Activated CD8-positive, alpha-beta memory T cell treated with anti-CD3 and anti-CD28 coated beads, Interleukin-2, amount 50 U/mL, for 1 hour (primary cell): ENCODE data around the gene NATD1.

ENCODE experiments used
- DNase-seq: peaks from one replicate; pipeline ENCODE4 v3.0.0-alpha.2; 2020; ENCODE audit errors: extremely low read depth

The NATD1 gene

DNA sequence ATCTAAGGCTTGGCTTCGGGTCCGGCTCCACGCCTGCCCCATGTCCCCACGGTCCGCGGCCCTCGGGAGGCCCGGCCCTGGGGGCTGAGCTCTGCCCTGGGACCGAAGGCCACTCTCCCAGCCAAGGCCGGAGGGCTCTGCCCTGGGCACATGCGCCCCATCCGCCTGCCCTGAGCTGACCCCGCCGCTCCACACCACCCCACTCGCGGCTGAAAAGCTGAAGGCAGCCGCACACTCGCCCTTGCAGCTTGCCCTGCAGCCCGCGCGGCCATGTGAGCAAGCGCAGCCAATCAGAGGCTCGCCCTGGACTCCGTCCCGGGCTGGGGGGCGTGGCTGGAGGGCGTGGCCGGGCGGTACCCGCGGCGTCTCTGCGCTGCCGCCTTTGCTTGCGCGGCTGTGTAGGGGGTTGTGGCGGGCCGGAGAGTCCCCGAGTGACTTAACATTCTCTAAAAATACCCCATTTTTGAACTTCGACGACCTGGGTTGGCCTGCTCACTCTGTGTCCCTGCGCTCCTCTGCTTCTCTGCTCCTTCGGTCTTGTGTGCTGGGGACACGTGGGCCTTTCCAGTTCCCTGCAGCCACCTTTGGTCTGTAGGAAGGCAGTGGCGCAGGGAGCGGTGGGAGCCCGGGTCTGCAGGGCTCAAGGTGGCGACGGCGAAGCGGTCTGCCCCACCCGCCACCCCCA is 22.5 kb upstream of the NATD1 start:
- peak; percentile 78 for DNase-seq

DNA sequence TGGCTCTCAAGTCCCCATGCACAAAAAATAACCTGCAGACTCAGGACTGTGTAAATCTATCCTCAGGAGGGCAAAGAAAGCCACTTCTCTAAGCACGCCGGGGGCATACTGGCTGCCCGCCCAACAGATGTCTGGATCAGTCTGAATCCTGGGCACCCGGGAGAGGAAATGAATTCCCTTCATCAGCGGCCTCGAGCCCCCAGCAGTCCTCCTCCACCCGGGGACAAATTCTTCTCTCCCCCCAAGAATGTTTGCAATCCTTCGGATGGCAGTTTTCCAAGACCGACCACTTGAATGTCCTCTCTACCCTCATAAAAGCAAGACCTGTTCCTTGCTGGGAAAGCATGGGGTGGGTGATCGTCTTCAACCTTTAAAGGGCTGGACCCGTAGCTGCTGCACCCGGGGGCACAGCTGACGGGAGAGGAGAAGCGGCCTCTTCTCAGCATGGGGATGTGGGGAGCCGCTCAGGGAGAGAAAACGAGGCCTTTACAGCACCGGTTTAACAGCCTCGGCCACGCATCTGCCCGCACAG is 21.9 kb upstream of the NATD1 start:
- DNase-seq: no peak

DNA sequence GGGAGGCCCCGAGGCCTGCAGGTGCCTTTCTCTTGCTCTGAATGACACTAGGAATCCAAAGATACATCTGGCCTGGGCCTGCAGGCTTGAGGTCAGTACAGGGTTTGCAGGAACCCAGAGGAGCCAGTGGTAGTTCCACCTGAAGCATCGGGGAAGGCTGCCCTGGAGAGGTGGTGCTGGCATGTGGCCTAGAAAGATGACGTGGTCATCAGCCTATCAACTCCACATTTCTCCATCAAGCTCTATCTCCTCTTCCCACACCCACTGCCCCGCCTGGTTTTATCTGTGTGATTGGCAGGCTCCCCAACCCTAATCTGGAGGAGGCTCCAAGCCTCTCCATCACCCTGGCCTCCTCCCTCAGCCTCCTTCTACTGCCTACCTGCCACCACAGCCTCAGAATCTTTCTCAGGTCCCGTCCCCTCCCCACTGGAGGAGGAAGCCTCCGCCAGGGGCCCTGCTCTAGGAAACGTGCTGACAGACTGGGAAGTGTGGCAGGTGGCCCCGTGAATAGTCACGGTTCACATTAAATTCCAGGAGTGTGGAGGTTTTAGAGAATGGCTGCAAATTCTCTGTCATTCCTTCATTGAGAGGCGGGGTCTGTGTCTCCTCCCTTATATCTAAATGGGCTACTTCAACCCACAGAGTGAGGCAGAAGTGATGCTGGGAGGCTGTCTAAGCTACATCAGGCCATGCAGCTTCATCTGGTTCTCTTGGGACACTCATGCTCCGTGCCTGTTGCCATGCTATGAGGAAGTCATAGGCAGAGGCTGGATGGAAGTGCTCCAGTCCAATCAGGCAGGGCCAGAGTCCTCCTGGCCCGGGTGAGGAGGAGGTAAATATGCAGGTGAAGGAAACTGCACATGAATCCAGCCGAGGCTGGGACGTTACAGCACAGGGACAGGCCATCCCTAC is 19.9 kb upstream of the NATD1 start:
- no peak for DNase-seq

DNA sequence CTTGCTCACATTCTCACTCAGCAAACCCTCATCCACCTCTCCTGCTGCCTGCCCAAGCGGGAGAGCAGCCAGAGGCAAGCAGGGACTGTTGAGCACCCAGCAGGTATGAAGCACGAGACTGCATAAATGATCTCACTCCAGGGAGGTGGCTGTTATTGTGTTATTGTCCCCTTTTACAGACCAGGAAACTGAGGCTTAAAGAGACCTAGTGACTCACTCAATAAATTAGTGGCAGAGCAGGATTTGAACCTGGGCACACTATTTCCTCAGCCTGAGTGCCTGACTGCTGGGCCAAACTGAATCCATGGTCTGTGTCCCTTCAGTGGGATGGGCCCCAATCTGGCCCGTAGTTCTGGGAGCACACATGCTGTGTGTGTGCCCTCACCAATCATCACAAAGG is 19.0 kb upstream of the NATD1 start:
- DNase-seq: no peak

DNA sequence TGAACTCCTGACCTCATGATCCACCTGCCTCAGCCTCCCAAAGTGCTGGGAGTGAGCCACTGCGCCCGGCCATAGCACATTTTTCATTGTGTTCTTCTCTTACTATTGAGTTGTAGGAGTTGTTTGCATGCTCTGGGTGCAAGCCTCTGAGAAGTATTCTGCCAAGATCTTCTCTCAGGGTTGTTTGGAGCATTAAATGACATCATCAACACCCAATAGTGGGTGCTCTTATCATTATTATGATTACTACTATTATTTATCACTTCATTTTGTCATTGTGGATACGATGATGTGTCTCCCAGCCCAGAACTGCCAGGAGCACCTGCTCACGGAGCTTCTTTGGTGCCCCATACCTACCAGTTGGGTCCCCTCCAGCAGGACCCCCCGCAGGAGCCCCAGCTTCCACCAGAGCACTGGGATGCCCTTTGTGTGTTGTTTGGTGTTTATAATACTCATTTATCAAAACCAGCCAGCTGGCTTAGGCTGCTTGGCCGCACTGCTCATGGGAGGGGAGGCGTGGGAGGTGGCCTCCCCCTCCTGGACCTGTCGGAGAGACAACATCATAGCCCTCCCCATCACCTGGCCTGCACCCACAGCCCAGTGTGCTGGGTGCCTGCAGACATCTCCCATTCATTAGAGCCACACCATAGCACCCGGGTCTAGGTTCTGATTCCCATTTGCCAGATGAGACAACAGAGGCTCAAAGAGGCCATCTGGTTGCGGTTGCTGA is 18.4 kb upstream of the NATD1 start:
- no peak for DNase-seq

DNA sequence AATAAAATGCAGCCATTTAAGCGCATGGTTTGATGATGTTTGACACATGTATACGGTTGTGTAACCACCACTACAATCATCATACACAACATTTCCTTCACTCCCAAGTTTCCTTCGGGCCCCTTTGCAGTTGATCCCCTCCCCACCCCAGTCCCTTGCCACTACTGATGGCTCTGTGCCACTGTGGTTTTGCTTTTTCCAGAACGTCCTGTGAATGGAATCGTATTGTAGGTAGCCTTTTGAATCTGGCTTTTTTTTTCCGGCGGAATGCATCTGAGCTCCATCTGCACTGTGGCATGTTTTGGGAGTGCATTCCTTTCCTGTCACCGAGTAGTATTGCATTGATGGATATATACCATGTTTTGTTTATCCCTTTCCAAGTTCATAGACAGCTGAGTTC is 16.2 kb upstream of the NATD1 start:
- DNase-seq: no peak

DNA sequence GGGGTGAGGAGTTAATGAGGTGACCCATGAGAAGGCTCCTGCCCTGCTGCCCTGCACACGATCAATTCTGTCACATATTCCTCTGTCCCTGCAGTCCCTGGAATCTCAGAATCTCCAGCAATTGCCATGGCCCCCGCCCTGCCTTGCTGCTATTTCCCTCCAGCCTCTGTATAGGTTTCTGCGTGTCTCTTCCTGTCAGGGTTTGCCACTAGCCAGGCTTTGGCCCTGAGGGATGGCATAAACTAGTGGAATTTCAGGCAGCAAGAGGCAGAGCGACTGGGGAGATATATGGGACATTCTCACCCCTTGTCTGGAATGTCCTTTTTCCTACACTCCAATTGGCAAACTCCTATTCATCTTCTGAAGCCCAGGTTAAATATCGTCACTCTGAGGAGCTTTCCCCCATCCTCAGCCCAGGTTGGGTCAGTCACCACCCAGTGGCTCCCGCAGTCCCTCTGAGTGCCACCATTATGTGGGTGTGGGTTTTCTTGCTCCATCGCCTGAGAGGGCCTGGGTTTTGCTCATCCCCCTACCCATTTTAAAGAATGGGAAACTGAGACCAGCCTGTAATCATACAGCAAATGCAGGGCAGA is 15.5 kb upstream of the NATD1 start:
- DNase-seq: no peak

DNA sequence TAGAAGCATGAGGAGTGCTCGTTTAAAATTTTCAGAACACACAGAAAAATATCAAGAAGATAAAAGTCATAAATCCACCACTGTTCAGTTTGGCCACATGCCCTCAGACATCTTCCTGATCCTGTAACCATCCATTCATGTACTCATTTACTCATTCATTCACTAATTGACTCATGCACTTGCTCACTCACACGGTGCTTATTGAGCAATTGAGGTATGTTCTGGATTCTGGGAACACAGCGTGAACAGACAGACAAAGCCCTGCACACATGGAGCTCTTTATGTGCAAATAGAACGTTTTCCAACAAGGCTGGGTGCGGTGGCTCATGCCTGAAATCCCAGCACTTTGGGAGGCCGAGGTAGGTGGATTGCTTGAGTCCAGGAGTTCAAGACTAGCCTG is 10.2 kb upstream of the NATD1 start:
- DNase-seq: no peak

DNA sequence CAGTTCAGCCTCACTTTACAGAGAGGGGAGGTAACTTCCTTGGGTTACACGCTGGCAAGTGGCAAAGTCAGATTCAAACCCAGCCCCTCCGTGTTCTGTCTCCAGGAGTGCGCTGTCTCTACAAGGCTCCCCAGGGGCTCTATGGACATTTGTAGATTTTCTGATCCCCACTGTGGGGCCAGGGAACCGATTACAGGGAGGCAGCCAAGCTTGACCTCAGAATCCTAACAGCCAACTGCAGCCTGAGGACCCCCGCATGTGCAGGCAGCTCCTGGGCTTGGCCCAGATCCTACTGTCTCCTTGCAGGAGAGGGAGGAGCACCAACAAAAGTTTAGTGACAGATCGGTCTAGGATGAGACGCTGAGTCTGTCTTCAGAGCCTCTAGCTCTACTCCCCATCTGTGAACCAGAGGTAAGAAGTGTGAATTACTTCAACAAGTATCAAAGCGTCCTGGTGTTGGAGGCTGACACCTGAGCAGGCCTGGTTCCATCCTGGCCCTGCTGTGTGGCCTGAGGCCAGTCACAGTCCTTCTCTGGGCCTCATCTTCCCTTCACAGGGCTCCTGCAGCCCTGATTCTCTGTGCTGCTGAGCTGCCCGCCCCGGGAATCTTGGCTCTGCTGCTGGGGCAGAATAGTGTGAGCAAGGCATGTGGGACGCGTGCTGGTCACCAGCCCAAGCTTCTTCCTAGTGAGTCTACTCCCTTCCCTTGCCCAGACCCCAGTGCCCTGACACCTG is 9.2 kb upstream of the NATD1 start:
- no peak for DNase-seq

DNA sequence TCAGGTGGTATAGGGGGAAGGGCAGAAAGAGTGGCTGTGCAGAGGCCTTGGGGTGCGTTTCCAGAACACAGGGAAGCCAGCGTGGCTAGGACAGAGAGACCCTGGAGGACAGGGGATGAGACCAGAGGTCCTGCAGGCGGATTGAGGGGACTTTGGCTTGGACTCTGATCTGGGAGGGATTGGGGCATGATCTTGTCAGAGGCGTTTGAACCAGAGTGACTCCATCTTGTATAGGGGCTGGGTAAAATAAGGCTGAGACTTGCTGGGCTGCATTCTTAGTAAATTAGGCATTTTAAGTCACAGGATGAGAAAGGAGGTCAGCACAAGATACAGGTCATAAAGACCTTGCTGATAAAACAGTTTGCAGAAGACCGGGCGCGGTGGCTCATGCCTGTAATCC is 5.4 kb upstream of the NATD1 start:
- DNase-seq: no peak

DNA sequence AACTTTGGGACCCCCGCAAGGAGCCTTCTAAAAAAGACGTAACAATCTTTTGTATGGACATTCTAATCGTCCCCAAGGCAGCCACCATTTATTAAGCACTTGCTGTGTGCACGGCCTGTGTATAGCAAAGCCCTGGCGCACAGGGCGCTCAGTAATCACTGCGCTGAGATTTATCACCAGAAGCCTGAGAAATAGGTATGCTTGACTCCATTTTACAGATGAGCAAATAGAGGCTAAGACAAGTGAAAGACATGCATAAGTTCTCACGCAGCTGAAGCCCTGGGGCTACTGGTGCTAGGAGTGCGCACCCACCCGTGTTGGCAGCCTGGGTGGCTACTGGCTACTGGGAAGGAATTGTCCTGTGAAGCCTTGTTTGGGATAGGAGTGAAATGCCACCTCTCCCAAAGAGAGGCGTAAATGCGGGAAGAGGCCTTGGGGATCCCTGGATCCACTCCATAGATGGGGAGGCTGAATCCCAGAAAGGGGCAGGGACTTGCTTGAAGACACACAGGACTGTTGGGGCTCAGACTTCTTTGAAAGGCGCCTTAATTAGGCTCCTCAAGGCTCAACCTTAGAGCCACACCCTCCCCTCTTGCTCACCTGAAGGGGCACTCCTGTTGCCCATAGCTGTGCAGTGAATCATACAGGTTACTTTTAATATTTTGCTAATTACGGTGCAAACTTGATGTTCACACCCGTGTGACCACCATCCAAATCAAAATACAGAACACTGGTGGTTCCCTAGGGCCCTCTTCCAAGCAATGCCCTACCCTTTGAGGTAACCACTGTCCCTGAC is 634 bp upstream of the NATD1 start:
- DNase-seq: no peak

DNA sequence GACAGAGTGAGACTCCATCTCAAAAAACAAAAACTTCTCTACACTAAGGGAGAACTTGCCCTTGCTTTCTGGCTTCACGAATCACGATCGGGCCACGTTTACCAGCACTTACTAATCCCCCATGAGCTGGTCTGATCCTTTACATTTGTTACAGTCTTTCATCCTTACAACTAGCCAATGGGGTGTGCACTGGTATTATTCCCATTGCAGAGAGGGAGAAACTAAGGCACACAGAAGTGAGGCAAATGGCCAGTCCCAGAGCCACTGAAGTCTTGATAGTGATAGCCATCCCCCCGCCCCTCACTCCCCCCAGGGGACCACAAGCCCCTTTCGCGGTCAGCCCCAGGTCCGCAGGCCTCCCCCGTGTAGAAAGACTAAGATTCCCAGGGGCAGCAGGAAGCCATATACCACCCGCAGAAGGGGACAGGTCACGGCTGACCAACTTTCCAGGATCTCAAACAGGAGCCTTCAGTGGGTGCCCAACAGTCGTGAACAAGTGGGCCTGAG is 868 bp downstream of the NATD1 start:
- no peak for DNase-seq

DNA sequence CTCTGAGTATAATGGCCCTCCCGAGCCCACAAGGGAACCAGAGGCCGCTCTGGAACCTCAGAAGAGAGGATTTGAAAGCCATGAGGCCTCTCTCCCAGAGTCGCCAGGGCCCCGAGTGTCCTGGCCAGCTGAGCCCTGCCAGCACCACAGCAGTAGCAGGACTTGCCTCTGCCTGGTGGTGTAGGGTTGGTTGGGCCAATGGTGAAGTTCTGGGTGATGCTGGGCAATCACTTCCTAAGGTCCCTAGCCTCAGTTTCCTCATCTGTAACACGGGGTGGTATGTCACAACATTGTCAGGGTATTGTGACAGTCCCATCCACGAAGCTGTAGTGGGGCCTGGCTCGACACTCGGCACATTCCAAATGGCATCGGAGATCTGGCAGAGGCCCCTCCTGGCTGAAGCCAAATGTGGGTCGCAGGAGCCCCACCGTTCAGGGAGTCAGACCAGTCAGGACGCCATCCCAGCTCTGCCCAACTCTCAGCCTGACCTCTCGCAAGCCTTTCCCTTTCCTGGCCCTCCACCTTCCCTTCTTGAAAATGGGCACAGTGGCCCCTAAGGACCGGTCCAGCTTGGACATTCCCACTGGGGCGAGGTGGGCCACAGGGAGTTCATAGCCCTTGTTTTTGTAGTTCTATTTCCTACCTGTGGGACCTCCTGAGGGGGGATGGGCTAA is 1.7 kb downstream of the NATD1 start:
- no peak for DNase-seq

DNA sequence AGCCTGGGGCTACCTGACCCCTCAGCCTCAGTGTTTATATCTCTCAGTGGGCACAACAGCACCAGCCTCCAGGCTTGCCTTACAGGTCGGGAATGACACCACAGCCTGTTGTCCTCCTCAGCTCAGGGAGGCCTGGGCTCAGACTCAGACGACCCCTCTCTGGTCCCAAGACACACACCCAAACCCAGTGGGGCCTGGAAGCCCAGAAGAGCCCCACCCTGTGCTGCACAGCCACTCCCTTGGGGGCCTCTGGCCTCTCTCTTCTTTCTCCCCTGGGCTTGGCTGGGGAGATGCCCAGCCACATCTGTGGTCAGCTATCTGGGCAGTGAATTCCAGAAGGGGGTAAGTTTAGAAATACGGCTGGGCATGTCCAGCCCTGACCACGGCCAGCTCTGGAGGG is 2.4 kb downstream of the NATD1 start:
- DNase-seq: no peak

DNA sequence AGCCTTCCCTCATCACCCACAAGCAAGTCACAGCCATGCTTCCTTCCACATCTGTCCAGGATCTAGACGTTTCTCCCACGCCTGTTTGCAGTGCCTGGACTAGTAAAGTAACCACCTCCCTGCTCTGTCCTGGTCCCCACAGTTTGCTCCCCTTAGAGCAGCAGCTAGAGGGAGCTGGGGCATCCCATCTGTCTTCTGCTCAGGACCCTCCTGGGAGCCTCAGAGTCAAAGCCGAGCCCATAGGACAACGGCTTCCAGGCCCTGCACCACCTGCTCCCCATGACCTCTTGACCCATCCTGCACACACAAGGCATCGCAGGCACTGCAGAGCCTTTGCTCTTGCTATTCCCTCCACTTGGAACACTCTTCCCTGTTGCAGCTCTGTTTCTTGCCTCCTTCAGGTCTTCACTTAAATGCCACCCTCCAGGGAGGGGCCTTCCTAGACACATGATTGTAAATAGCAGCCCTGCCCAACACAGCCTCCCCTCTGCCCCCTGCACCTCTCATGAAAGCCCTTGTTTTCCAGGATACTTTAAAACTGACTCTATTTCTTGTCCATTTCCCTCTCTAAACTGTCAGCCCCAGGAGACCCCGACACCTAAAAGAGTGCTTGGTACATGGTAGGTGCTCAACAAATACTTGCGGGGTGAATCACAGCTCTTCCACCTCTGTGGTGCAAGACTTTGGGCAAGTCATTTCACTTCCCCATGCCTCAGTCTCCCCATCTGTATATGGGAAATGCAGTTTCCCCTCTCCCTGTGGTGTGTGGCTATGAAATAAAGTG is 3.1 kb downstream of the NATD1 start:
- DNase-seq: no peak

DNA sequence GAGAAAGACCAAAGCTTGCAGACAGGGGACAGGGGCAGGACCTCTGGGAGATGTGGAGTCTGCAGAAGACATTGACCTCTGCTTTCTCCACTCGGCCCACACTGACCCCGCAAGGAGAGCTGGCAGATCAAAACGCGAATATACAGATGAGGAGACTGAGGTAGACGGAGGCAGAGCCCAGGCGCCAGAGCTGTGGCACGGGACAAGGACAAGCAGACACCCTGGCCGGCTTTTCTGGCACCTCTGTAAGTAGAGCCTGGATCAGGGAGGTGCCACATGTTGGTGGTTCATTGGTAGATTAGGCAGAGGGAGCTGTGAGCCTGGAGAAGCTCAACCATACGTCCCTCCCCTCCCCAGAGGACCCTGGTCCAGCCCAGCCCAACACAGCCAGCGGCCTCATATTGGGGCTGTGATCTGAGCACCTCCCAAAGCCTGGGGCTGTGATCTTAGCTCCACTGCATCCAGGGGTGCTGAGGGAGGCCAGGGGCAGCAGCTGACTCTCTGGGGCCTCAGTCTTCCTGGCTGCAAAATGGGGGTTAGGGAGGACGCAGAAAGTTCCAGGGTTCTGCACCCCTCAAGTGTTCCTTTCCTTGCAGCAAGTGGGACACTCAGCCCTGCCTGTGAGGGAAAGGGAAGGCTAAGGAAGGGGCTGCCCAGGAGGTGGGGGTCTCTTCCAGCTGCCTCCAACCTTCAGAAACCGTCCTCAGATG is 4.0 kb downstream of the NATD1 start:
- no peak for DNase-seq

DNA sequence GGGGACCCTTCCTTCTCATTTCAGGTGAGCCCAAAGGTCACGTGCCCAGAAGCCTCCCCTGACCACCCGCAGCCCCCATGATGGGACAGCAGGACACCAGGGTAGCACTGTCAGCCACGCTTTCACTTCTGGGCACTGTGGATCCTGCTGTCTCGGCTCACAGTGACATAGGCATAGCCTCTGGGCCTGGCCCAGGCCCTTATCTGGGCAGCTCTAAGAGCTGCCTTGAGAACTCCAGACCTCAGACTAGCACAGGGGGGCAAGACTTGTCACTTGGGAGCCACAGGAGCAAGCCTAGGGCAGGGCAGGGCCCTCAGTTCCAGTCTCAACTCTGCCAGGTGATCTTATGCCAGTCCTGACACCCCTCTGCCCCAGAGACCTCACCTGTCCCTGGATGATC is 4.7 kb downstream of the NATD1 start:
- DNase-seq: no peak

DNA sequence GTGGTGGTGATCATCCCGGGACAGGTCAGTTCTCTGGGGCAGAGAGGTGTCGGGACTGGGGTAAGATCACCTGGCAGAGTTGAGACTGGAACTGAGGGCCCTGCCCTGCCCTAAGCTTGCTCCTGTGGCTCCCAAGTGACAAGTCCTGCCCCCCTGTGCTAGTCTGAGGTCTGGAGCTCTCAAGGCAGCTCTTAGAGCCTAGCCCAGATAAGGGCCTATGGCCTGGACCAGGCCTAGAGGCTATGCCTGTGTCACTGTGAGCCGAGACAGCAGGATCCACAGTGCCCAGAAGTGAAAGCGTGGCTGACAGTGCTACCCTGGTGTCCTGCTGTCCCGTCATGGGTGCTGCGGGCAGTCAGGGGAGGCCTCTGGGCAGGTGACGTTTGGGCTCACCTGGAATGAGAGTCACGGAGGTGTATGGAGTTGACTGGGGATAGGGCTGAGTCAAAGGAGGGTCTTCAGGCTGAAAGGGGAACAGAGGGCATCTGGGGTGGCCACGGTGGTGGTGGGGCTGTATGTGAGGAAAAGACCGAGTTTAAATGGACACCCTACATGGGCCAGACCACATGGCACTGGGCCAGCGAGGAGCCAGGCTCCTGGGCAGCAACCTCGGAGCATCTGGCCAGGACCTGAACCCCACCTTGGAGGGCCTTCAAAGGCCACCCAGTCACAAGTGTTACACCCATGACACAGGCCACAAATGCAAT is 5.5 kb downstream of the NATD1 start:
- DNase-seq: no peak
